IMR-90 (cell line): ENCODE data around the gene SLC35G6. TPM values are rescaled to one million over a fixed set of nuclear protein-coding genes. Genes with fewer than 3 reads are reported as not detected.
A peak's percentile ranks its signal among the peaks of the same experiment; 100 is the strongest.

ENCODE experiments used
- ATAC-seq: fragments of 200-7000 bp; cut with Tn5 transposase; 2 replicates; pipeline ENCODE4 v1.9.1; 2020; ENCODE audit warnings: low read depth, mild to moderate bottlenecking, moderate library complexity
- BruUV-seq: library from RNA; stranded (reverse); fragments of 400-500 nt; replicated peaks from 2 replicates; lab custom pipeline; 2021; lab: Mats Ljungman, UMichigan
- CTCF ChIA-PET: fragments of 300-600 bp; formaldehyde crosslinking; extraction: SDS; loops from one replicate; lab custom pipeline; 2021; ENCODE audit warnings: antibody characterized with exemption; lab: Yijun Ruan, JAX
- POLR2A ChIA-PET: fragments of 300-600 bp; sonication (Branson Sonifier 250); formaldehyde crosslinking; loops from one replicate; lab custom pipeline; 2022; ENCODE audit warnings: antibody characterized with exemption; ENCODE audit not compliant: unreplicated experiment; lab: Charles Lee
- DNase-seq: peaks from one replicate; pipeline ENCODE4 v3.0.0; 2013
- H2AFZ ChIP-seq: replicated peaks from 2 replicates; pipeline ENCODE3; 2013; ENCODE audit warnings: low read length, mild to moderate bottlenecking; ENCODE audit not compliant: poor library complexity
- H2AK5ac ChIP-seq: 2 replicates; pipeline ENCODE4 v1.6.1; 2013; ENCODE audit warnings: low read depth, low read length, inconsistent platforms
- H2AK9ac ChIP-seq: replicated peaks from 2 replicates; pipeline ENCODE3; 2013; ENCODE audit warnings: mild to moderate bottlenecking, low read depth, low read length, moderate library complexity; ENCODE audit not compliant: poor library complexity
- H2BK120ac ChIP-seq: 2 replicates; pipeline ENCODE4 v1.6.1; 2013; ENCODE audit warnings: low read depth, low read length, inconsistent platforms
- H2BK15ac ChIP-seq: 3 replicates; pipeline ENCODE4 v1.6.1; 2013; ENCODE audit warnings: low read depth, low read length, inconsistent platforms
- H2BK20ac ChIP-seq: 2 replicates; pipeline ENCODE4 v1.6.1; 2013; ENCODE audit warnings: low read depth, mild to moderate bottlenecking, inconsistent platforms, low read length, moderate library complexity
- H2BK5ac ChIP-seq: 2 replicates; pipeline ENCODE4 v1.6.1; 2013; ENCODE audit warnings: mild to moderate bottlenecking, low read depth, low read length, inconsistent platforms; ENCODE audit not compliant: poor library complexity, severe bottlenecking
- H3K14ac ChIP-seq: replicated peaks from 2 replicates; pipeline ENCODE4 v1.6.1; 2013; ENCODE audit warnings: low read depth, low read length, inconsistent platforms
- H3K18ac ChIP-seq: 2 replicates; pipeline ENCODE4 v1.6.1; 2013; ENCODE audit warnings: low read depth, low read length, control low read depth
- H3K23ac ChIP-seq: 2 replicates; pipeline ENCODE4 v1.6.1; 2013; ENCODE audit warnings: low read depth, low read length, inconsistent platforms
- H3K27ac ChIP-seq: 2 replicates; pipeline ENCODE4 v1.5.1; 2013; ENCODE audit warnings: mild to moderate bottlenecking, control low read depth, low read length; ENCODE audit not compliant: insufficient read depth
- H3K27me3 ChIP-seq: 2 replicates; pipeline ENCODE4 v1.6.1; 2013; ENCODE audit warnings: low read length; ENCODE audit not compliant: control insufficient read depth, insufficient read depth
- H3K36me3 ChIP-seq: 2 replicates; pipeline ENCODE4 v1.6.1; 2013; ENCODE audit warnings: low read length, mixed read lengths; ENCODE audit not compliant: control insufficient read depth, insufficient read depth
- H3K4ac ChIP-seq: 2 replicates; pipeline ENCODE4 v1.6.1; 2013; ENCODE audit warnings: low read depth, low read length, inconsistent platforms
- H3K4me1 ChIP-seq: 2 replicates; pipeline ENCODE4 v1.6.1; 2013; ENCODE audit warnings: low read length, mixed read lengths; ENCODE audit not compliant: control insufficient read depth, insufficient read depth
- H3K4me2 ChIP-seq: 2 replicates; pipeline ENCODE4 v1.6.1; 2013; ENCODE audit warnings: low read depth, mild to moderate bottlenecking, control low read depth, low read length, moderate library complexity
- H3K4me3 ChIP-seq: 2 replicates; pipeline ENCODE4 v1.5.1; 2013; ENCODE audit warnings: low read depth, mild to moderate bottlenecking, control low read depth, low read length, moderate library complexity; ENCODE audit not compliant: insufficient read depth
- H3K56ac ChIP-seq: 2 replicates; pipeline ENCODE4 v1.6.1; 2013; ENCODE audit warnings: low read length, inconsistent platforms; ENCODE audit not compliant: insufficient read depth; ENCODE audit errors: extremely low read depth
- H3K79me1 ChIP-seq, 2 experiments: 2 replicates each; pipeline ENCODE4 v1.6.1; 2013; ENCODE audit warnings: low read length in 2 of 2, inconsistent platforms in 1 of 2, low read depth in 1 of 2
- H3K9ac ChIP-seq: 2 replicates; pipeline ENCODE4 v1.6.1; 2013; ENCODE audit warnings: low read depth, low read length, control low read depth
- H3K9me1 ChIP-seq: 2 replicates; pipeline ENCODE4 v1.6.1; 2013; ENCODE audit warnings: low read length, inconsistent platforms; ENCODE audit not compliant: insufficient read depth
- H3K9me3 ChIP-seq: 2 replicates; pipeline ENCODE4 v1.6.1; 2013; ENCODE audit warnings: low read length; ENCODE audit not compliant: control insufficient read depth, insufficient read depth
- H4K20me1 ChIP-seq: 2 replicates; pipeline ENCODE4 v1.6.1; 2013; ENCODE audit warnings: low read length, inconsistent platforms; ENCODE audit not compliant: insufficient read depth
- H4K5ac ChIP-seq: 2 replicates; pipeline ENCODE4 v1.6.1; 2013; ENCODE audit warnings: mild to moderate bottlenecking, low read depth, low read length, control low read depth
- H4K8ac ChIP-seq, 2 experiments: 2 replicates each; pipeline ENCODE4 v1.6.1; 2013; ENCODE audit warnings: low read depth in 2 of 2, low read length in 2 of 2, control low read depth in 1 of 2, inconsistent platforms in 1 of 2
- H4K91ac ChIP-seq: 2 replicates; pipeline ENCODE4 v1.6.1; 2013; ENCODE audit warnings: low read depth, low read length, inconsistent platforms; ENCODE audit not compliant: insufficient read depth
- CEBPB ChIP-seq: IDR thresholded peaks from 2 replicates; pipeline ENCODE4 v1.6.1; 2012; ENCODE audit warnings: low read depth, low read length, improper control_type of control experiment
- CHD1 ChIP-seq: IDR thresholded peaks from 2 replicates; pipeline ENCODE4 v1.6.1; 2012; ENCODE audit warnings: low read depth, low read length, improper control_type of control experiment
- MAFK ChIP-seq: IDR thresholded peaks from 2 replicates; pipeline ENCODE4 v1.6.1; 2012; ENCODE audit warnings: low read depth, low read length, improper control_type of control experiment
- MXI1 ChIP-seq: IDR thresholded peaks from 2 replicates; pipeline ENCODE4 v1.6.1; 2012; ENCODE audit warnings: low read depth, mild to moderate bottlenecking, low read length, moderate library complexity, borderline replicate concordance
- POLR2A ChIP-seq: IDR thresholded peaks from 2 replicates; pipeline ENCODE4 v1.6.1; 2012; ENCODE audit warnings: mild to moderate bottlenecking, low read depth, low read length
- RAD21 ChIP-seq: IDR thresholded peaks from 2 replicates; pipeline ENCODE4 v1.6.1; 2012; ENCODE audit warnings: low read length, improper control_type of control experiment
- RFX5 ChIP-seq: IDR thresholded peaks from 2 replicates; pipeline ENCODE4 v1.8.0; 2012; ENCODE audit warnings: low read depth, mild to moderate bottlenecking, low read length, moderate library complexity
- WGBS, 2 experiments: methylation state at CpG; one replicate each; pipeline versions ENCODE4 v1.1.5 to v1.1.7; 2013; ENCODE audit warnings: missing lambda C conversion rate in 2 of 2; ENCODE audit not compliant: insufficient read length in 1 of 2; ENCODE audit errors: extremely low coverage in 2 of 2; 5-methylcytosine and 5-hydroxymethylcytosine counted together
- dilution Hi-C: fragments of 300-500 bp; cut with HindIII; formaldehyde crosslinking; loops from one replicate; pipeline ENCODE4 v1.14.3; 2018; ENCODE audit warnings: low sequenced_read_pairs; ENCODE audit not compliant: unreplicated experiment
- in situ Hi-C: fragments of 300-500 bp; cut with MboI; formaldehyde crosslinking; loops from 3 replicates; pipeline ENCODE4 v1.14.3; 2019; ENCODE audit warnings: low sequenced_read_pairs, inconsistent platforms, mixed read lengths
- intact Hi-C: fragments of 100-400 bp; cut with micrococcal nuclease; formaldehyde crosslinking; loops from 2 replicates; pipeline ENCODE4 v1.10.0; 2022
- polyA plus RNA-seq, 3 experiments: library from polyadenylated mRNA; depleted of rRNA; stranded (reverse); fragments of >200 nt; gene quantifications; 2 replicates each; pipeline ENCODE4 v1.2.3, GENCODE V29; 2012; ENCODE audit warnings: low replicate concordance in 1 of 3
- total RNA-seq: library from RNA; depleted of rRNA; stranded (reverse); fragments of >200 nt; gene quantifications from 2 replicates; pipeline ENCODE4 v1.2.3, GENCODE V29; 2012
- TF ChIP-seq, protein P1 (sequence below): fragments of 150-350 bp; IDR thresholded peaks from 2 replicates; pipeline ENCODE4 v1.6.1; 2017; ENCODE audit warnings: mild to moderate bottlenecking, antibody characterized with exemption, low read length, low read depth
- TF ChIP-seq, protein P2 (sequence below): conservative IDR thresholded peaks from 2 replicates; pipeline ENCODE4 v1.5.1; 2012; ENCODE audit warnings: mild to moderate bottlenecking, low read depth, low read length, improper control_type of control experiment
- TF ChIP-seq, protein P3 (sequence below): fragments of 150-350 bp; IDR thresholded peaks from 2 replicates; pipeline ENCODE4 v1.6.1; 2016; ENCODE audit warnings: low read depth, mild to moderate bottlenecking, low read length, moderate library complexity, borderline replicate concordance

SLC35G6 gene
- total and polyA plus RNA-seq, 2 of the 4 experiments (the other 2 are of a cell fraction): not detected

DNA sequence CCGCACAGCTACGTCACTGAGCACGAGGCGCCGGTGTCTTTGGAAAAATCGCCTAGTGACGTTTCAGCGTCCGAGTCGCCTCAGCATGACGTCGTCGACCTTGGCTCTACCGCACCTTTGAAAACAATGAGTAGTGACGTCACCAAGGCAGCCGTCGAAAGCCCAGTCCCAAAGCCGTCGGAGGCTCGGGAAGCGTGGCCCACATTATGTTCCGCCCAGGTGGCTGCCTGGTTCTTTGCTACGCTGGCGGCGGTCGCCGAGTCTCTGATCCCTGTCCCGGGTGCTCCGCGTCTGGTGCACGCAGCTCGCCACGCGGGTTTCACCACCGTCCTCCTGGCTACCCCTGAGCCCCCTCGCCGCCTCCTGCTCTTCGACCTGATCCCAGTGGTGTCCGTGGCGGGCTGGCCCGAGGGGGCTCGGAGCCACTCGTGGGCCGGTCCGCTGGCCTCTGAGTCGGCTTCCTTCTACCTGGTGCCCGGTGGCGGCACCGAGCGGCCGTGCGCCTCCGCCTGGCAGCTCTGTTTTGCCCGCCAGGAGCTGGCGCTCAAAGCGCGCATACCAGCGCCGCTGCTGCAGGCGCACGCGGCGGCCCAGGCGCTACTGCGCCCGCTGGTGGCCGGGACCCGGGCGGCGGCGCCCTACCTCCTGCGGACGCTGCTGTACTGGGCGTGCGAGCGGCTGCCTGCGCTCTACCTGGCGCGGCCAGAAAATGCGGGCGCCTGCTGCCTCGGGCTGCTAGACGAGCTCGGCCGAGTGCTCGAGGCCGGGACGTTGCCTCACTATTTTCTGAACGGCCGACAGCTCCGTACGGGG lies 44.5 kb upstream of the SLC35G6 start (continued):
- TF ChIP-seq, protein P1, sequence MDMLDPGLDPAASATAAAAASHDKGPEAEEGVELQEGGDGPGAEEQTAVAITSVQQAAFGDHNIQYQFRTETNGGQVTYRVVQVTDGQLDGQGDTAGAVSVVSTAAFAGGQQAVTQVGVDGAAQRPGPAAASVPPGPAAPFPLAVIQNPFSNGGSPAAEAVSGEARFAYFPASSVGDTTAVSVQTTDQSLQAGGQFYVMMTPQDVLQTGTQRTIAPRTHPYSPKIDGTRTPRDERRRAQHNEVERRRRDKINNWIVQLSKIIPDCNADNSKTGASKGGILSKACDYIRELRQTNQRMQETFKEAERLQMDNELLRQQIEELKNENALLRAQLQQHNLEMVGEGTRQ: peak; percentile 10; the same call in 1 of the 2 replicates
- TF ChIP-seq CHD1: no peak
- no peak for TF ChIP-seq CEBPB

DNA sequence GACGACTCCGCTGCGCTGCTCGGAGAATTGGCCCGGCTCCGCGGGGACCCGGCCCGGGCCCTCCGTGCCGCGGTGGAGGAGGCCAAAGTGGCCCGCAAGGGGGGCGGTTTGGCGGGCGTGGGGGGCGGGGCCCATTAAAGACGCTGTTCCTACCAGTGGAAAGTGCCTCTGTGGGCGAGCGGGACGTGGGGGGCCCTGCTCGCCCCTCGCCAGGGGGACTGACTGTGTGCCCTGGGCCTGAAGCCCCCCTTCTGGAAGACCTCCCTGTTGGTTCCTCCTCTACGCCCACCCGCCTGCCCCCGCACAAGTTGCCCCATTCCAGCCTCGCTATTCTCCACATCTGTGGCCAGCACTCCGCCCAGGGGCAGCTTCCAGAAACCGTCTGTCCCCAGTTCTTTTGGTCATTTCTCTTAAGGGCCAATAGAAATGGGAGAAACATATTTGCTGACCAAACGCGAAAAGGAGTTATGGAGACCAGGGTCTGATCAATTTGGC lies 43.8 kb upstream of the SLC35G6 start:
- Histone ChIP-seq H2AK9ac (no peak overlapping the region), H3K4me2 (peak overlapping the region; percentile 84), H3K27ac (no peak overlapping the region), H3K4me1 (peaks cover 8% of the 10 kb centered on the region), H3K9me1 (no peaks in the 10 kb centered on the region), H4K91ac (no peak overlapping the region), H3K79me1 (peaks cover 0 to 2% of the 10 kb centered on the region in 2 experiments; a peak in 1 of 4 replicates), H2BK5ac (no peak overlapping the region), H3K9ac (no peak overlapping the region), H2BK15ac (no peak overlapping the region), H2AK5ac (no peak overlapping the region), H2AFZ (peak overlapping the region; percentile 81), H3K4ac (no peak overlapping the region), H3K18ac (no peak overlapping the region), H3K56ac (no peak overlapping the region), H3K23ac (no peak overlapping the region), H3K4me3 (peak overlapping the region; percentile 30), H3K27me3 (peaks cover 34% of the 10 kb centered on the region), H4K5ac (no peak overlapping the region), H2BK20ac (no peak overlapping the region), H4K8ac (no peak overlapping the region), H3K9me3 (no peaks in the 10 kb centered on the region), H4K20me1 (peaks cover 3% of the 10 kb centered on the region; the same call in 1 of the 2 replicates), H3K14ac (no peak overlapping the region), H3K36me3 (no peaks in the 10 kb centered on the region), H2BK120ac (no peak overlapping the region)
- WGBS, 2 experiments: 5% methylated on average over 8 of the region's 31 CpGs; no CpG with 5 or more reads in 1 of the 2 experiments
- dilution Hi-C loops: no loop called here
- in situ Hi-C loops: no loop called here
- BruUV-seq: no TSS peak
- CTCF ChIA-PET: interaction anchor here (0.6 to 1.9 kb wide), 7 partner anchors 8 to 162 kb away, joined by 3 to 12 read pairs (median 6); partner anchors contain the start of genes SENP3 and SPEM2
- intact Hi-C loops: loop anchor here (1.0 to 5.0 kb wide), 4 partner anchors 33 to 124 kb away; partner anchors contain the start of genes KCTD11, SENP3 and TMEM256
- ATAC-seq (no peak), DNase-seq (no peak)
- POLR2A ChIA-PET: interaction anchor here (0.5 kb wide), 1 partner anchor 31 kb away, joined by 8 read pairs; no protein-coding TSS in a partner anchor
- TF ChIP-seq, protein P2, sequence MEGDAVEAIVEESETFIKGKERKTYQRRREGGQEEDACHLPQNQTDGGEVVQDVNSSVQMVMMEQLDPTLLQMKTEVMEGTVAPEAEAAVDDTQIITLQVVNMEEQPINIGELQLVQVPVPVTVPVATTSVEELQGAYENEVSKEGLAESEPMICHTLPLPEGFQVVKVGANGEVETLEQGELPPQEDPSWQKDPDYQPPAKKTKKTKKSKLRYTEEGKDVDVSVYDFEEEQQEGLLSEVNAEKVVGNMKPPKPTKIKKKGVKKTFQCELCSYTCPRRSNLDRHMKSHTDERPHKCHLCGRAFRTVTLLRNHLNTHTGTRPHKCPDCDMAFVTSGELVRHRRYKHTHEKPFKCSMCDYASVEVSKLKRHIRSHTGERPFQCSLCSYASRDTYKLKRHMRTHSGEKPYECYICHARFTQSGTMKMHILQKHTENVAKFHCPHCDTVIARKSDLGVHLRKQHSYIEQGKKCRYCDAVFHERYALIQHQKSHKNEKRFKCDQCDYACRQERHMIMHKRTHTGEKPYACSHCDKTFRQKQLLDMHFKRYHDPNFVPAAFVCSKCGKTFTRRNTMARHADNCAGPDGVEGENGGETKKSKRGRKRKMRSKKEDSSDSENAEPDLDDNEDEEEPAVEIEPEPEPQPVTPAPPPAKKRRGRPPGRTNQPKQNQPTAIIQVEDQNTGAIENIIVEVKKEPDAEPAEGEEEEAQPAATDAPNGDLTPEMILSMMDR: no peak
- TF ChIP-seq, protein P3, sequence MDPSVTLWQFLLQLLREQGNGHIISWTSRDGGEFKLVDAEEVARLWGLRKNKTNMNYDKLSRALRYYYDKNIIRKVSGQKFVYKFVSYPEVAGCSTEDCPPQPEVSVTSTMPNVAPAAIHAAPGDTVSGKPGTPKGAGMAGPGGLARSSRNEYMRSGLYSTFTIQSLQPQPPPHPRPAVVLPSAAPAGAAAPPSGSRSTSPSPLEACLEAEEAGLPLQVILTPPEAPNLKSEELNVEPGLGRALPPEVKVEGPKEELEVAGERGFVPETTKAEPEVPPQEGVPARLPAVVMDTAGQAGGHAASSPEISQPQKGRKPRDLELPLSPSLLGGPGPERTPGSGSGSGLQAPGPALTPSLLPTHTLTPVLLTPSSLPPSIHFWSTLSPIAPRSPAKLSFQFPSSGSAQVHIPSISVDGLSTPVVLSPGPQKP: no peak
- TF ChIP-seq MXI1: no peak
- TF ChIP-seq RFX5: no peak
- no peak for TF ChIP-seq POLR2A
- no peak for TF ChIP-seq MAFK
- no peak for TF ChIP-seq RAD21
- TF ChIP-seq CEBPB: no peak
